ENCODE data around the gene ADAMTS14.

GRCh38 chr10:70744617-70745143 lies 72.4 kb downstream of the ADAMTS14 start:
- TF ChIP-seq CTCF (conservative IDR thresholded peaks at IDR 0.05; ENCODE audit: low read length) (no peak), EZH2phosphoT487 (IDR thresholded peaks at IDR 0.05; ENCODE audit: borderline replicate concordance, low read depth, low read length) (no peak)

Measured in OCI-LY7 (cell line).